ENCODE results near the gene FGB.

DNA sequence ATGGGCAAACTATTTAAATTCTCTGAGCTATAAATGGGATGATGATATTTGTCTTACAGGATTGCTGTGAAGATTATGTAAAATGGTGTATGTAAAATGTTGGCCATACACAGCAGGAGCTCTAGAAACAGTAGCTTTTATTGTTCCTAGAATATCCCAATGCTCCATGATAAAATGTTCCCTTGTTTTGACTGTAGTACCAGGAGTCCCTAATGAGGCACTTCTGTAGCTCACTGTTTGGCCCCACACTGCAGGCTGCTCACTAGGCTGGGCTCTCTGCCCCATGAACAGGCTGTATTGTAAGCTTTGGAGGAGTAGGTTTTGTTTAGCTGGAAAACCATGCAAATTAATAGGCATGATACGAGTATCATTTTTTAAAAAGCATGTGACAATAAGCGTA, 31.1 kb downstream of the FGB start:
- TF ChIP-seq, protein P1, sequence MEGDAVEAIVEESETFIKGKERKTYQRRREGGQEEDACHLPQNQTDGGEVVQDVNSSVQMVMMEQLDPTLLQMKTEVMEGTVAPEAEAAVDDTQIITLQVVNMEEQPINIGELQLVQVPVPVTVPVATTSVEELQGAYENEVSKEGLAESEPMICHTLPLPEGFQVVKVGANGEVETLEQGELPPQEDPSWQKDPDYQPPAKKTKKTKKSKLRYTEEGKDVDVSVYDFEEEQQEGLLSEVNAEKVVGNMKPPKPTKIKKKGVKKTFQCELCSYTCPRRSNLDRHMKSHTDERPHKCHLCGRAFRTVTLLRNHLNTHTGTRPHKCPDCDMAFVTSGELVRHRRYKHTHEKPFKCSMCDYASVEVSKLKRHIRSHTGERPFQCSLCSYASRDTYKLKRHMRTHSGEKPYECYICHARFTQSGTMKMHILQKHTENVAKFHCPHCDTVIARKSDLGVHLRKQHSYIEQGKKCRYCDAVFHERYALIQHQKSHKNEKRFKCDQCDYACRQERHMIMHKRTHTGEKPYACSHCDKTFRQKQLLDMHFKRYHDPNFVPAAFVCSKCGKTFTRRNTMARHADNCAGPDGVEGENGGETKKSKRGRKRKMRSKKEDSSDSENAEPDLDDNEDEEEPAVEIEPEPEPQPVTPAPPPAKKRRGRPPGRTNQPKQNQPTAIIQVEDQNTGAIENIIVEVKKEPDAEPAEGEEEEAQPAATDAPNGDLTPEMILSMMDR (IDR thresholded peaks at IDR 0.05; ENCODE audit: low read length) = no peak
- TF ChIP-seq EZH2phosphoT487 (IDR thresholded peaks at IDR 0.05; ENCODE audit: low read length) = no peak

Measured in MM.1S (cell line).